ENCODE measurements around the gene MAMDC2.
"Not testable (repeated sequence)": the region's sequence is repeated elsewhere in the genome, so short reads cannot be mapped to it uniquely, and the experiment has no call there.

Gene MAMDC2

GRCh38 chr9:70217029-70217428 is 173.4 kb downstream of the MAMDC2 start:
- DNase-seq, result no peak

- DNase-seq, result no peak
Measured at GRCh38 chr9:70218767-70219166, 175.1 kb downstream of the MAMDC2 start.

DNA sequence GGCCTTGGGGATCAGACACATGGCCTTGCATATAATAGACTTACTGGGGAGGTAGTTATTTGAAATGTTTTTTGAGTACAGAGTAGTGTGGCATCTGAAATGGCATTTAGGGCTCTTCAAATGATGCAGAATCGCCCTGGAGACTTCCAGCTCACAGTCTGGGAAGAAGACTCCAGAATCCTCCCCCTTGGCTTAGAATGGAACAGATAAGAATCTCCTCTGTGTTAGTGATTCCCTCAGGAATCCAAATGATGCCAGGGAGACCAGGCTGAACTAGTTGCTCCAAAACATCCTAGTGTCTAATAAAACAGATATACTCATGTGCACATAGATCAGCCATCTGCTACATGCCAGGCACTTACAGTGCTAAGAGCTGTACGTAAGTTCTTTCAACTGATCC is 176.6 kb downstream of the MAMDC2 start:
- no peak for DNase-seq

DNA sequence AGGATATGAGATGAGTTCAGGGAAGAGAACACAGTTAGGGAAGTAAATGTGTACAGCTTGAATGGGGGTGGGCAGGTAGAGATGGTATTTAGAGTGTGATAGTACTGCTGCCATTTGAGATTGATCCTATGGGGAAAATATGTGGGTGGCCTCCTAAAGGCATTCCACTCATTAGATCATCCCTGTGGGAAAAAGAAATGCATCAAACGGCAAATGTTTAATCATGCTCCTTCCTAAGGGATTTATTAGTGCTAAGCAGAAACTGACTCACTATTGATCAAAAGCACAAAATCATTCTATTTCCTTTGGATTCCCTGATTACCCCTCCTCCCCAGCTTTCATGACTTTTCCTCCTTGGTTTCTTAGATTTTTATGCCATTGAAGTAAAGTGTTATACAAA is 178.7 kb downstream of the MAMDC2 start:
- no peak for DNase-seq

DNA sequence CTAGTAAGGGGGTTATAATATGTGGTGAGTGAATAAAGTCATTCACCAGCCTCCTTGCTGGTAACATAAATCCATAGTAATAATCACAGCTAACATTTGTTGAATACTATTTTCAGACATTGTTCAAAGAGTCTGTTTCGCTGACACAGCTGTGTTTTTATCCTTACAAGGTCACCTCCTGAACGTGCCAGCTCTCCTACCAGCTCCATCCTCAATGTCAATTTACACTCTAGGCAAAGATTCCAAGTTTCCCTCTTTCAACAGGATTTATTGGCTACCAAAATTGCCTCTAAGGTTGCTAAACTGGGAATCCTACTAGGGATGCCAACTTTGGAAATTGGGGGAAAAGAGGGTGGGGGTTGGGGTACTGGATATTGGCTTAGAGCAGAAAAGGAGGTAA is 184.5 kb downstream of the MAMDC2 start:
- DNase-seq, result no peak

GRCh38 chr9:70228611-70229010 is 185.0 kb downstream of the MAMDC2 start:
- no peak for DNase-seq

DNA sequence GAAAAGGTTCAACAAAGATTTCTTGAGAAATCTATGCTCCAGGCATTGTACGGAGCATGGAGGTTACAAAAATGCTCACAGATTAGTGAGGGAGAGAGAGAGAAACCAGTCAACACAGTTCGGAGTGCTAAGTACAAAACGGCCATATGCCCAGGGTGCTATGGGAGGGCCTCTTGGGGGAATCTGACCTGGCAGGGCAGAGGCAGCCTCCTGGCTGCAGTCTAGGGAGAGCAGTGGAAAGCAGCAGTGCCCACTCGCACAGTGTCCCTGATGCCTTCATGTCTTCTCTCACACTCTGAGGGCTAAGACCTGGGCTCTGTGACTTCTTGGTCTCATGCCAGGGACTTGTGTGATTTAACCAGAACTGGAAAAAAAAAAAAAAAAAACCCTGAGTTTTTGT is 185.4 kb downstream of the MAMDC2 start:
- peak; percentile 10 for DNase-seq

DNA sequence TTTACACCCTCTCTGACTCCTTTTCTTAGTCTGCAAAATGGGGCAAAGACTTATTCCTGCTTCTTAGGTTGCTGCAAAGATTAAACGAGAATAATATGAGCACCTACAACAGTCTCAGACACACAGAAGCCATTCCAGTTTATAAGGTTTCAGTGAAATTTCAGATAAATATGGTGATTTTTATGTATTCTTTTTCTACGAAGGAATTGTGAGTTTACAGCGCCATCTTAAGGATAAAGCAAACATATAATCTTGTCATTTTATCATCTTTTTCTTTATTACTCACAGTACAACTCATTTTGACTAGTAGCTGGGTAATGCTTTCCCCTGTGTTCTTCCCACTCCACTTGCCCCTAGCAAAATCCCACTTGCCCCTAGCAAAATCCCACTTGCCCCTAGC is 185.9 kb downstream of the MAMDC2 start:
- no peak for DNase-seq

DNA sequence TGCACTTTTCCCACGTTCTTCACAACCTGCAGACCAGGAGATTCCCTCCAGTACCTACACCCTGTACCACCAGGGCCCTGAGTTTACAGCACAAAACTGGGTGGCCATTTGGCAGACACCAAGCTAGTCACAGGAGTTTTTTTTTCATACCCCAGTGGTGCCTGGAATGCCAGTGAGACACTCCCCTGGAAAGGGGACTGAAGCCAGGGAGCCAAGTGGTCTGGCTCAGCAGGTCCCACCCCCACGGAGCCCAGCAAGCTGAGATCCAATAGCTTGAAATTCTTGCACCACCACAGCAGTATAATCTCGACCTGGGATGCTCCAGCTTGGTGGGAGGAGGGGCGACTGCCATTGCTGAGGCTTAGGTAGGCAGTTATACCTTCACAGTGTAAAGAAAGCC is 188.8 kb downstream of the MAMDC2 start:
- DNase-seq, result no peak

GRCh38 chr9:70234208-70234607 is 190.6 kb downstream of the MAMDC2 start:
- DNase-seq, result not testable (repeated sequence)

DNA sequence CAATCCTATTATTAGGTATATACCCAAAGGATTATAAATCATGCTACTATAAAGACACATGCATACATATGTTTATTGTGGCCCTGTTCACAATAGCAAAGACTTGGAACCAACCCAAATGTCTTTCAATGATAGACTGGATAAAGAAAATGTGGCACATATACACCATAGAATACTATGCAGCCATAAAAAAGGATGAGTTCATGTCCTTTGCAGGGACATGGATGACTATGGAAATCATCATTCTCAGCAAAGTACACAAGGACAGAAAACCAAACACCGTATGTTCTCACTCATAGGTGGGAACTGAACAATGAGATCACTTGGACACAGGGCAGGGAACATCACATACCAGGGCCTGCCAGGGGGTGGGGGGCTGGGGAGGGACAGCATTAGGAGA is 202.3 kb downstream of the MAMDC2 start:
- not testable (repeated sequence) for DNase-seq

- no peak for DNase-seq
Measured at GRCh38 chr9:70250221-70250620, 206.6 kb downstream of the MAMDC2 start.

- DNase-seq, result no peak
Measured at GRCh38 chr9:70255486-70255885, 211.8 kb downstream of the MAMDC2 start.

DNA sequence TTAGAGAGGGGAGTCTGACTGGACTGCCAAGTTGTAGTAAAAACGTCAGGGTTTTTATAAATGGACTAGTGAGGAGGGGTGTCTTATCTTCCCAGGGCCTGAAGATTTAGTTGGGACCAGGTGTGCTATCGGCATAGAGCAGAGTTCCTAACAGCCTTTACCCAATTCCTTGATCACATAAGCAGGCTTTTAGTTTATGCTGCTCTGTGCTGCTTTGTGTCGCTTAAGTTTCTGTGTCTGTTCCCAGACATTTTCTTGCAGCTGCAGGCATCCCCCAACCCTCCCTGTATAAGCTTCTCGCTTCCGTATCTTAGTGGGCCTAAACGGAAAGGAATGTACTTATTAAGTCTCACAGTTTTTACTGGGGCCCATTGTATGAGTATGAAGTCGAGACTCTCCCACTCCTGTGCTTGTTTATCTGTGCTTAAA is 212.5 kb downstream of the MAMDC2 start:
- no peak for DNase-seq

DNA sequence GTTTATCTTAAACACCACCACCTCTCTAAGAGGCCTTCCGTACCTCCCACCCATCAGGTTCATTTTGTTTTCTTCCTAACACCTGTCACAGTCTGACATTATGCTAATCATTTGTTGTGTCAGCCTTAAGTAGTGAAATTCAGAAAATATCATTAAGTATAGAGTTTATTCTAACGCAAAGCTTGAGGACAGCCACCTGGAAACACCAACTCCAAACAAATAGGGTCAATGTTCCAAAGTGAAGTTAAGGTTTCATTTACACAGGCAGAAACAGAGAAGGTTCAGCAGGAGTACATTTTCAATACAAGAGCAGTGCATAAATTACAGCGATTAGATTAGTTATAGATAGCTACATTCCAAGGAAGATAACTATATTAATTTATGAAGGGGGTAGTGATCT is 213.9 kb downstream of the MAMDC2 start:
- DNase-seq, result no peak

DNA sequence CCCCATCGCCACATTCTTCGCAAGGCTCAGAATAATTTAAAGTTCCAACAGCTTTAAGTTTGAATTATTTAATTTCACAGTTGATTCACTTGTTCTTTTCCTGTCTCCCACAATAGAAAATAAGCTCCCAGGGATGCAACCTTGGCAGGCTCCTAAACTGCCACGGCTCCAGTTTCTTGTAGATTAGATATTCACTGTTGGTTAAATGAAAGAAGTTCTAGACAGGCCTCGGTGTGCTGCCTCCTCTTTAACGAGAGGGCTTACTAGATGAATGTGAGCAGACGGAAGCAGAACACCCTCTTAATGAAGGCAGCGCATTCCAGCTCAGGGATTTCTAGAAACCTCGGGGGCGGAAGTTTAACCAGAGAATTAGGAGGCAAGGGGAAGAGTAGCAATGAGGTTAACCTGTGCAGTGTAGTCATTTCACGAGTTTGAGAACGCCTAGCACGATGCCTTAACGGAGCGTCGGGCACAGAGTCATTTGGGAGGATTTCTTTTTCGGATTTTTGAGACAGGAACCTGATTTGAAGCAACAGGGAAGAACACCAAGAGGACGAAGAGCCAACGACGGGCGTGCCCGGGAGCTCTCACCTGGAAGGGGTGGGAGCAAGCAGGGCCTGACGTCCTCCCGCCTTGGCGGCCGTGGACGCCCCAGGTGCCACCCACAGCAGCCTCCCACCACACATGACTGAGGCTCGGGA is 214.5 kb downstream of the MAMDC2 start:
- DNase-seq, result peak; percentile 19

- peak; percentile 89 for DNase-seq
Measured at GRCh38 chr9:70258692-70259511, 215.3 kb downstream of the MAMDC2 start, which contains the start of gene SMC5. Gene SMC5 (plus strand): TSS chr9:70258978. CDS start chr9:70259079, 101 bp downstream.

DNA sequence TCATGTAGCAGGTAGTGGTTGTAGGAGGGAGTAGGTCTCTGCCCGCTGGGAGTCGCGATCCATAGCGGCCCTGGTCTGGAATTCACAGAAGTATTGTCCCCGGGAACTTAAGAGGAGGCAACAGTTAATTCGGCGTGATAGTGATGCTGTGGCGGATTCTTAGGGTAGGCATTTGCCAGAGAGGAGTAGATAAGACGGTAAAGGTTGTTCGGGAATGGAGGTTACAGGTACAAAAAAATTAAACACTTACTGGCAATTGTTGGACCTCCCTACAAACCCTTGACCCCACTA is 215.8 kb downstream of the MAMDC2 start:
- DNase-seq, result no peak

DNA sequence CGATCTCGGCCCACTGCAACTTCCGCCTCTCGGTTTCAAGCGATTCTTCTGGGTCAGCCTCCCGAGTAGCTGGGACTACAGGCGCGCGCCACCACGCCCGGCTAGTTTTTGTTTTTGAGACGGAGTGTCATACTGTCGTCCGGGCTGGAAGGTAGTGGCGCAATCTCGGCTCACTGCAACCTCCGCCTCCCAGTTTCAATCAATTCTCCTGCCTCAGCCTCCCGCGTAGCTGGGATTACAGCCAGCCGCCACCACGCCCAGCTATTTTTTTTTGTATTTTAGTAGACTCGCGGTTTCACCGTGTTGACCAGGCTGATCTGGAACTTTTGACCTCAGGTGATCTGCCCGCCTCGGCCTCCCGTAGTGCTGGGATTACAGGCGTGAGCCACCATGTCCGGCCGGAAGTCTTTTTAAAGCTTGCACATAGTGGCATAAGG is 216.4 kb downstream of the MAMDC2 start:
- DNase-seq, result no peak

- no peak for DNase-seq
Measured at GRCh38 chr9:70260606-70261005, 217.0 kb downstream of the MAMDC2 start.

- DNase-seq, result no peak
Measured at GRCh38 chr9:70261131-70261870, 217.7 kb downstream of the MAMDC2 start.

DNA sequence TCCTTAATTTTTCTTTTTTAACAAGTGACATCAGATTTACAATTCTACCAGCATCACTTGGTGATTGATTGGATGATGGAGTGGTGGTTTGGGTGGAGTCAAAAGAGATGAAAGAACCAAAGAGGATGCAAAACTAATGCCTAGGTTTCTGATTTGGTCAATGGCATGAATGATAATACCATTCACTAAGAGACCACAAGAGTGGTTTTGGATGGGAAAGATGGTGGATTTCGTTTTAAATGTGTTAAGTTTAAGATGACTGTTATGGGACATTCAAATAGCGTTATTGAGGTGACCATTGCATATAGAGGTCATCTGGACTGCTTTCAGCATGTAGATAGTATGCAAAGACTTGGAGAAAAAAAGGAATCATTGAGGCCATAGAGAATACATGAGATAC is 218.7 kb downstream of the MAMDC2 start:
- no peak for DNase-seq

DNA sequence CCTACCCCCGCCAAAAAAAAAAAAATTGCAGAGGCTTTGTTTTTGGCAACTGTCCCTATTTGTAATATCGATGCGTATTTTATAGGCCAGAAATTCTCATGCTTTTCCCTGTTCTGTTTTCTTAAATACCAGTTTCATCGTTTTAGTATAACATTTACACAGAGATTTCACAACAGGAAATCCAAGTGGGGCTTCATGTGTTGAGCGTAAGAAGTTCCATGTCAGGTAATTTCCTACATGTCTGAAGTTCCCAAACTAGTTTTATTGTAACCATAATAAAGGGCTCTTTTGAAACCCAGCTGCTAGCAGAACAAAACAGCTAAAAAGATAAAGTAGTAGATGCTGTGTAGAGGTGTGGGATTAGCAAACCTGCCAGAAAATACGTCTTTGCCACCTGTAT is 219.3 kb downstream of the MAMDC2 start:
- no peak for DNase-seq

- DNase-seq, result no peak
Measured at GRCh38 chr9:70263421-70263820, 219.8 kb downstream of the MAMDC2 start.

Data from RPMI8226 (cell line).